GM12878 (cell line): ENCODE measurements around the gene PDGFC. TPM values are rescaled to one million over a fixed set of nuclear protein-coding genes. Genes with fewer than 3 reads are reported as not detected.

ENCODE experiments used
- ATAC-seq: fragments of 200-7000 bp; cut with Tn5 transposase; 3 replicates; pipeline ENCODE4 v1.9.1; 2020; ENCODE audit warnings: mild to moderate bottlenecking, moderate library complexity
- BruUV-seq: library from RNA; stranded (reverse); fragments of 400-500 nt; replicated peaks from 2 replicates; lab custom pipeline; 2021; lab: Mats Ljungman, UMichigan
- CTCF ChIA-PET: fragments of 300-600 bp; sonication (Branson Sonifier 250); formaldehyde crosslinking; extraction: SDS; loops from one replicate; lab custom pipeline; 2021; ENCODE audit warnings: inconsistent platforms; lab: Yijun Ruan, JAX
- POLR2A ChIA-PET: fragments of 350-600 bp; formaldehyde crosslinking; extraction: SDS; loops from one replicate; lab custom pipeline; 2021; ENCODE audit warnings: inconsistent platforms; lab: Charles Lee
- RAD21 ChIA-PET: fragments of 300-600 bp; sonication (Branson Sonifier 250); formaldehyde crosslinking; loops from one replicate; lab custom pipeline; 2023; ENCODE audit warnings: antibody characterized with exemption; ENCODE audit not compliant: unreplicated experiment; lab: Charles Lee
- SMC1A ChIA-PET: fragments of 300-600 bp; sonication (Branson Sonifier 250); formaldehyde crosslinking; loops from one replicate; lab custom pipeline; 2023; ENCODE audit not compliant: unreplicated experiment, uncharacterized antibody; lab: Charles Lee
- DNase-seq: peaks from one replicate; pipeline ENCODE4 v3.0.0-alpha.2; 2011; ENCODE audit warnings: low read depth, low spot score
- FAIRE-seq: peaks from 3 replicates; lab custom pipeline; 2011; peaks lifted over from hg19 to GRCh38; lab: Jason Lieb, UNC
- H2AFZ ChIP-seq: 2 replicates; pipeline ENCODE4 v1.6.0; 2011; ENCODE audit warnings: low read depth, low read length, control low read depth; ENCODE audit not compliant: control insufficient read depth
- H3K27ac ChIP-seq: 2 replicates; pipeline ENCODE4 v1.5.1; 2011; ENCODE audit warnings: control low read depth; ENCODE audit not compliant: control insufficient read depth, insufficient read depth
- H3K27me3 ChIP-seq, 2 experiments: replicated peaks in 1 of 2; 2 replicates each; pipeline versions ENCODE4 v1.6.0 to v1.6.1; 2011; ENCODE audit warnings: low read length in 1 of 2; ENCODE audit not compliant: control insufficient read depth in 2 of 2, insufficient read depth in 2 of 2
- H3K36me3 ChIP-seq, 2 experiments: 2 replicates each; pipeline ENCODE4 v1.5.1; 2011; ENCODE audit warnings: low read length in 1 of 2; ENCODE audit not compliant: control insufficient read depth in 2 of 2, insufficient read depth in 2 of 2
- H3K4me1 ChIP-seq: 2 replicates; pipeline ENCODE4 v1.6.1; 2011; ENCODE audit warnings: mild to moderate bottlenecking, low read length, moderate library complexity, mixed read lengths; ENCODE audit not compliant: control insufficient read depth, insufficient read depth
- H3K4me2 ChIP-seq: 2 replicates; pipeline ENCODE4 v1.6.0; 2011; ENCODE audit warnings: control low read depth; ENCODE audit not compliant: control insufficient read depth, insufficient read depth
- H3K4me3 ChIP-seq: fragments of 200-600 bp; sonication (generic); 2 replicates; pipeline ENCODE4 v1.5.1; 2016
- H3K79me2 ChIP-seq: 2 replicates; pipeline ENCODE4 v1.6.0; 2011; ENCODE audit warnings: low read length; ENCODE audit not compliant: control insufficient read depth, insufficient read depth
- H3K9ac ChIP-seq: 2 replicates; pipeline ENCODE4 v1.8.0; 2011; ENCODE audit warnings: low read length, control low read depth, mixed read lengths; ENCODE audit not compliant: control insufficient read depth, insufficient read depth
- H3K9me3 ChIP-seq: replicated peaks from 3 replicates; pipeline ENCODE4 v1.5.1; 2011; ENCODE audit warnings: mild to moderate bottlenecking, low read length; ENCODE audit not compliant: control insufficient read depth, insufficient read depth
- H4K20me1 ChIP-seq: 2 replicates; pipeline ENCODE4 v1.6.0; 2011; ENCODE audit not compliant: control insufficient read depth, insufficient read depth
- CEBPB ChIP-seq, 2 experiments: fragments of 150-350 bp in 1 of 2; IDR thresholded peaks; 2 replicates each; pipeline ENCODE4 v1.6.1; 2012 to 2014; ENCODE audit warnings: low read depth in 2 of 2, low read length in 2 of 2, borderline replicate concordance in 1 of 2, inconsistent platforms in 1 of 2
- ESRRA ChIP-seq: IDR thresholded peaks from 2 replicates; pipeline ENCODE4 v1.6.1; 2012; ENCODE audit warnings: mild to moderate bottlenecking, low read length, improper control_type of control experiment
- EZH2 ChIP-seq: IDR thresholded peaks from 2 replicates; pipeline ENCODE4 v1.6.1; 2012; ENCODE audit warnings: low read depth, mild to moderate bottlenecking, control low read depth, inconsistent platforms, low read length, borderline replicate concordance; ENCODE audit not compliant: control insufficient read depth
- IRF4 ChIP-seq: IDR thresholded peaks from 2 replicates; pipeline ENCODE4 v1.6.1; 2011; ENCODE audit warnings: low read depth, low read length
- IRF5 ChIP-seq: fragments of 450-650 bp; IDR thresholded peaks from 2 replicates; pipeline ENCODE4 v1.6.1; 2017; ENCODE audit warnings: borderline replicate concordance
- MTA3 ChIP-seq: IDR thresholded peaks from 2 replicates; pipeline ENCODE4 v1.6.1; 2012; ENCODE audit warnings: low read length, inconsistent platforms, borderline replicate concordance
- MYB ChIP-seq: fragments of 150-350 bp; IDR thresholded peaks from 2 replicates; pipeline ENCODE4 v1.6.1; 2014; ENCODE audit warnings: mild to moderate bottlenecking, low read depth, low read length, borderline replicate concordance
- SREBF1 ChIP-seq: IDR thresholded peaks from 2 replicates; pipeline ENCODE4 v1.6.1; 2012; ENCODE audit warnings: mild to moderate bottlenecking, low read length
- SREBF2 ChIP-seq: IDR thresholded peaks from 2 replicates; pipeline ENCODE4 v1.6.1; 2012; ENCODE audit warnings: mild to moderate bottlenecking, low read length
- TBL1XR1 ChIP-seq: IDR thresholded peaks from 2 replicates; pipeline ENCODE4 v1.6.1; 2012; ENCODE audit warnings: low read depth, low read length, improper control_type of control experiment
- TCF7 ChIP-seq: IDR thresholded peaks from 2 replicates; pipeline ENCODE4 v1.6.1; 2014; ENCODE audit warnings: antibody characterized with exemption, borderline replicate concordance
- YBX1 ChIP-seq: fragments of 450-650 bp; IDR thresholded peaks from 2 replicates; pipeline ENCODE4 v1.6.1; 2016; ENCODE audit warnings: antibody characterized with exemption
- YY1 ChIP-seq: IDR thresholded peaks from 2 replicates; pipeline ENCODE4 v1.6.1; 2011; ENCODE audit warnings: low read depth, mild to moderate bottlenecking, low read length
- ZNF217 ChIP-seq: fragments of 450-650 bp; IDR thresholded peaks from 2 replicates; pipeline ENCODE4 v1.6.1; 2017; ENCODE audit warnings: antibody characterized with exemption, mild to moderate bottlenecking
- ZNF274 ChIP-seq: IDR thresholded peaks from one replicate; pipeline ENCODE4 v1.8.0; 2011; ENCODE audit not compliant: insufficient read length, insufficient read depth
- WGBS: methylation state at CpG from one replicate; pipeline ENCODE4 v1.1.6; 2016; ENCODE audit warnings: low lambda C conversion rate; ENCODE audit not compliant: insufficient replicate concordance, insufficient coverage; ENCODE audit errors: missing lambda C conversion rate; 5-methylcytosine and 5-hydroxymethylcytosine counted together
- in situ Hi-C: fragments of 300-500 bp; cut with MboI; formaldehyde crosslinking; loops from 9 replicates; pipeline ENCODE4 v1.14.3; 2018; ENCODE audit warnings: mixed read lengths
- intact Hi-C: fragments of 100-400 bp; cut with micrococcal nuclease; formaldehyde crosslinking; loops from one replicate; pipeline ENCODE4 v1.14.2; 2022; ENCODE audit not compliant: unreplicated experiment
- polyA plus RNA-seq, 11 experiments: library from polyadenylated mRNA; depleted of rRNA in 4 of 11; unstranded in 6 of 11; stranded (reverse) in 5 of 11; fragments of >200 nt; fragmentation: Nextera tagmentation in 4 of 11; fragmentation: Illumina TruSeq in 1 of 11; extraction: Ambion mirVana in 4 of 11; extraction: Trizol in 1 of 11; gene quantifications; 1 replicate in 1 of 11; 2 replicates in 10 of 11; pipeline versions ENCODE4 v1.2.1 to v1.2.3, GENCODE V29; 2011 to 2016; ENCODE audit warnings: inconsistent platforms in 2 of 11, missing spikeins in 2 of 11, low read depth in 1 of 11
- total RNA-seq, 4 experiments: library from RNA; depleted of rRNA in 3 of 4; stranded (reverse); fragments of >200 nt in 3 of 4; fragmentation: Illumina TruSeq in 1 of 4; extraction: Trizol in 1 of 4; gene quantifications; 2 replicates each; pipeline versions ENCODE4 v1.2.1 to v1.2.3, GENCODE V29; 2013 to 2021
- TF ChIP-seq, protein P1 (sequence below): fragments of 450-650 bp; formaldehyde crosslinking; IDR thresholded peaks from 2 replicates; pipeline ENCODE4 v1.4.0; 2022; ENCODE audit warnings: mild to moderate bottlenecking, moderate library complexity
- TF ChIP-seq, protein P2 (sequence below): fragments of 150-350 bp; IDR thresholded peaks from 2 replicates; pipeline ENCODE4 v1.6.1; 2016; ENCODE audit warnings: low read depth, low read length

The PDGFC gene
- total and polyA plus RNA-seq, 10 of the 15 experiments (the other 5 are each of a cell fraction or from before 2014, with no cell fraction given) = 0.02 to 0.18 TPM; not detected in 8

DNA sequence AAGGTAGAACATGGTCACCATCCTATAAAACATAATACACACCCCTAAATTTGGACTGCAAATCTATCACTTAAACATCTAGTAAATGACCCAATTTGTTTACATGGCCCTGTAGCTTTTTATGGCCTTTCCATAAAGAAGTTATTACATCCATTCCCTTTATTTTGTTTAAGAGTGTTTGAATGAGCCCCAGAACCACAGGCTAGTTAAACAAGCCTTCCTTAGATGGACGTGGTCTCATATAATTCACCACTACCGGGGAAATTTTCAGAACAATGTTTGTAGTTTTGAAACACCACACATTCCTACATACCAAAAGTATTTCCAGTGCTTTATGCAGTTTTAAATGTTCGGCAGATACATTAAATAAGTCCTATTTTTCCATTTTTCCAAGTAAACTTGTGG is 12.3 kb downstream of the PDGFC start:
- in situ Hi-C loops = loop anchor here (25.0 kb wide), 1 partner anchor 1147 kb away; no protein-coding TSS in a partner anchor

More for the DNA sequence above, 12.3 kb downstream of the PDGFC start:
- no peaks in the 10 kb centered on the region for H3K36me3 ChIP-seq
- H3K4me1 ChIP-seq = no peaks in the 10 kb centered on the region
- no peak overlapping the region for H3K9ac ChIP-seq
- no peak overlapping the region for H2AFZ ChIP-seq
- no peaks in the 10 kb centered on the region for H4K20me1 ChIP-seq
- no peaks in the 10 kb centered on the region; a peak in 1 of 4 replicates for H3K27me3 ChIP-seq
- no TSS peak for BruUV-seq
- SMC1A ChIA-PET = interaction anchor here (0.9 kb wide), 1 partner anchor 15 kb away, joined by 3 read pairs; no protein-coding TSS in a partner anchor
- CTCF ChIA-PET = interaction anchor here (1.8 kb wide), 1 partner anchor 9 kb away, joined by 6 read pairs; no protein-coding TSS in a partner anchor
- POLR2A ChIA-PET = no interaction called here
- FAIRE-seq (no peak), ATAC-seq (no peak), DNase-seq (no peak)
- H3K79me2 ChIP-seq = no peaks in the 10 kb centered on the region
- 0% methylated on average over 3 of the region's 3 CpGs for WGBS
- H3K4me3 ChIP-seq = no peak overlapping the region
- no peak overlapping the region for H3K4me2 ChIP-seq
- intact Hi-C loops = no loop called here
- TF ChIP-seq CEBPB (IDR thresholded peaks at IDR 0.05; ENCODE audit: borderline replicate concordance in 1 of 2, low read depth in 2 of 2, low read length in 2 of 2) = no peak
- no peak for TF ChIP-seq IRF5
- no peak for TF ChIP-seq SREBF1
- TF ChIP-seq IRF4 = no peak
- TF ChIP-seq ZNF217 = no peak
- TF ChIP-seq YBX1 = no peak
- TF ChIP-seq YY1 = no peak
- TF ChIP-seq EZH2 = no peak
- TF ChIP-seq MTA3 = no peak
- no peak for TF ChIP-seq ESRRA
- TF ChIP-seq SREBF2 = no peak
- TF ChIP-seq, protein P1, sequence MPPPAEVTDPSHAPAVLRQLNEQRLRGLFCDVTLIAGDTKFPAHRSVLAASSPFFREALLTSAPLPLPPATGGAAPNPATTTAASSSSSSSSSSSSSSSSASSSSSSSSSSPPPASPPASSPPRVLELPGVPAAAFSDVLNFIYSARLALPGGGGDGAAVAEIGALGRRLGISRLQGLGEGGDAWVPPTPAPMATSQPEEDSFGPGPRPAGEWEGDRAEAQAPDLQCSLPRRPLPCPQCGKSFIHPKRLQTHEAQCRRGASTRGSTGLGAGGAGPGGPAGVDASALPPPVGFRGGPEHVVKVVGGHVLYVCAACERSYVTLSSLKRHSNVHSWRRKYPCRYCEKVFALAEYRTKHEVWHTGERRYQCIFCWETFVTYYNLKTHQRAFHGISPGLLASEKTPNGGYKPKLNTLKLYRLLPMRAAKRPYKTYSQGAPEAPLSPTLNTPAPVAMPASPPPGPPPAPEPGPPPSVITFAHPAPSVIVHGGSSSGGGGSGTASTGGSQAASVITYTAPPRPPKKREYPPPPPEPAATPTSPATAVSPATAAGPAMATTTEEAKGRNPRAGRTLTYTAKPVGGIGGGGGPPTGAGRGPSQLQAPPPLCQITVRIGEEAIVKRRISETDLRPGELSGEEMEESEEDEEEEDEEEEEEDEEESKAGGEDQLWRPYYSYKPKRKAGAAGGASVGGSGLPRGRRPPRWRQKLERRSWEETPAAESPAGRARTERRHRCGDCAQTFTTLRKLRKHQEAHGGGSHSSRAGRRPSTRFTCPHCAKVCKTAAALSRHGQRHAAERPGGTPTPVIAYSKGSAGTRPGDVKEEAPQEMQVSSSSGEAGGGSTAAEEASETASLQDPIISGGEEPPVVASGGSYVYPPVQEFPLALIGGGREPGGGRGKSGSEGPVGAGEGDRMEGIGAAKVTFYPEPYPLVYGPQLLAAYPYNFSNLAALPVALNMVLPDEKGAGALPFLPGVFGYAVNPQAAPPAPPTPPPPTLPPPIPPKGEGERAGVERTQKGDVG (CRISPR knock-in tag) = no peak
- TF ChIP-seq MYB = no peak
- TF ChIP-seq, protein P2, sequence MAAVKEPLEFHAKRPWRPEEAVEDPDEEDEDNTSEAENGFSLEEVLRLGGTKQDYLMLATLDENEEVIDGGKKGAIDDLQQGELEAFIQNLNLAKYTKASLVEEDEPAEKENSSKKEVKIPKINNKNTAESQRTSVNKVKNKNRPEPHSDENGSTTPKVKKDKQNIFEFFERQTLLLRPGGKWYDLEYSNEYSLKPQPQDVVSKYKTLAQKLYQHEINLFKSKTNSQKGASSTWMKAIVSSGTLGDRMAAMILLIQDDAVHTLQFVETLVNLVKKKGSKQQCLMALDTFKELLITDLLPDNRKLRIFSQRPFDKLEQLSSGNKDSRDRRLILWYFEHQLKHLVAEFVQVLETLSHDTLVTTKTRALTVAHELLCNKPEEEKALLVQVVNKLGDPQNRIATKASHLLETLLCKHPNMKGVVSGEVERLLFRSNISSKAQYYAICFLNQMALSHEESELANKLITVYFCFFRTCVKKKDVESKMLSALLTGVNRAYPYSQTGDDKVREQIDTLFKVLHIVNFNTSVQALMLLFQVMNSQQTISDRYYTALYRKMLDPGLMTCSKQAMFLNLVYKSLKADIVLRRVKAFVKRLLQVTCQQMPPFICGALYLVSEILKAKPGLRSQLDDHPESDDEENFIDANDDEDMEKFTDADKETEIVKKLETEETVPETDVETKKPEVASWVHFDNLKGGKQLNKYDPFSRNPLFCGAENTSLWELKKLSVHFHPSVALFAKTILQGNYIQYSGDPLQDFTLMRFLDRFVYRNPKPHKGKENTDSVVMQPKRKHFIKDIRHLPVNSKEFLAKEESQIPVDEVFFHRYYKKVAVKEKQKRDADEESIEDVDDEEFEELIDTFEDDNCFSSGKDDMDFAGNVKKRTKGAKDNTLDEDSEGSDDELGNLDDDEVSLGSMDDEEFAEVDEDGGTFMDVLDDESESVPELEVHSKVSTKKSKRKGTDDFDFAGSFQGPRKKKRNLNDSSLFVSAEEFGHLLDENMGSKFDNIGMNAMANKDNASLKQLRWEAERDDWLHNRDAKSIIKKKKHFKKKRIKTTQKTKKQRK = no peak
- no peak for TF ChIP-seq ZNF274
- no peak for TF ChIP-seq TCF7
- TF ChIP-seq TBL1XR1 = no peak
- H3K9me3 ChIP-seq = no peaks in the 10 kb centered on the region
- RAD21 ChIA-PET = no interaction called here
- no peak overlapping the region for H3K27ac ChIP-seq
